ENCODE data around the gene FREM1.

DNA sequence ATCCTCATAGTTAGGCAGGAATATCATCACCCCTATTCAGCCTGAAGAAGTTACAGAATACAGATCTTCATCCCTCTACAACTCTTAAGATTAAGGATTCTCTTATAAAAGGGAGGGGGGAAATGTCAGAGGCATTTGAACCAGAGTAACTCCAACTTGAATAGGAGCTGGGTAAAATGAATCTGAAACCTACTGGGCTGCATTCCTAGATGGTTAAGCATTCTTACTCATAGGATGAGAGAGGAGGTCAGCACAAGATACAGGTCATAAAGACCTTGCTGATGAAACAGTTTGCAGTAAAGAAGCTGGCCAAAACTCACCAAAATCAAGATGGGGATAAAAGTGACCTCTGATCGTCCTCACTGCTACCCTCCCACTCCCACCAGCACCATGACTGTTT, 14.4 kb downstream of the FREM1 start:
- TF ChIP-seq FOSL1 (CRISPR knock-in tag; IDR thresholded peaks at IDR 0.05; ENCODE audit: borderline replicate concordance) (no peak), ZNF335 (CRISPR knock-in tag; IDR thresholded peaks at IDR 0.05) (no peak), TARDBP (CRISPR knock-in tag; IDR thresholded peaks at IDR 0.05) (no peak), TMF1 (CRISPR knock-in tag; IDR thresholded peaks at IDR 0.05; ENCODE audit: low read depth) (no peak), PAF1 (CRISPR knock-in tag; IDR thresholded peaks at IDR 0.05) (no peak)
- TF ChIP-seq, protein P1, sequence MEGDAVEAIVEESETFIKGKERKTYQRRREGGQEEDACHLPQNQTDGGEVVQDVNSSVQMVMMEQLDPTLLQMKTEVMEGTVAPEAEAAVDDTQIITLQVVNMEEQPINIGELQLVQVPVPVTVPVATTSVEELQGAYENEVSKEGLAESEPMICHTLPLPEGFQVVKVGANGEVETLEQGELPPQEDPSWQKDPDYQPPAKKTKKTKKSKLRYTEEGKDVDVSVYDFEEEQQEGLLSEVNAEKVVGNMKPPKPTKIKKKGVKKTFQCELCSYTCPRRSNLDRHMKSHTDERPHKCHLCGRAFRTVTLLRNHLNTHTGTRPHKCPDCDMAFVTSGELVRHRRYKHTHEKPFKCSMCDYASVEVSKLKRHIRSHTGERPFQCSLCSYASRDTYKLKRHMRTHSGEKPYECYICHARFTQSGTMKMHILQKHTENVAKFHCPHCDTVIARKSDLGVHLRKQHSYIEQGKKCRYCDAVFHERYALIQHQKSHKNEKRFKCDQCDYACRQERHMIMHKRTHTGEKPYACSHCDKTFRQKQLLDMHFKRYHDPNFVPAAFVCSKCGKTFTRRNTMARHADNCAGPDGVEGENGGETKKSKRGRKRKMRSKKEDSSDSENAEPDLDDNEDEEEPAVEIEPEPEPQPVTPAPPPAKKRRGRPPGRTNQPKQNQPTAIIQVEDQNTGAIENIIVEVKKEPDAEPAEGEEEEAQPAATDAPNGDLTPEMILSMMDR (CRISPR knock-in tag; IDR thresholded peaks at IDR 0.05): no peak
- TF ChIP-seq, protein P2, sequence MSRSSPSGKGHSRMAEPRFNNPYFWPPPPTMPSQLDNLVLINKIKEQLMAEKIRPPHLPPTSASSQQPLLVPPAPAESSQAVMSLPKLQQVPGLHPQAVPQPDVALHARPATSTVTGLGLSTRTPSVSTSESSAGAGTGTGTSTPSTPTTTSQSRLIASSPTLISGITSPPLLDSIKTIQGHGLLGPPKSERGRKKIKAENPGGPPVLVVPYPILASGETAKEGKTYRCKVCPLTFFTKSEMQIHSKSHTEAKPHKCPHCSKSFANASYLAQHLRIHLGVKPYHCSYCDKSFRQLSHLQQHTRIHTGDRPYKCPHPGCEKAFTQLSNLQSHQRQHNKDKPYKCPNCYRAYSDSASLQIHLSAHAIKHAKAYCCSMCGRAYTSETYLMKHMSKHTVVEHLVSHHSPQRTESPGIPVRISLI (CRISPR knock-in tag; IDR thresholded peaks at IDR 0.05; ENCODE audit: borderline replicate concordance): no peak
- TF ChIP-seq, protein P3, sequence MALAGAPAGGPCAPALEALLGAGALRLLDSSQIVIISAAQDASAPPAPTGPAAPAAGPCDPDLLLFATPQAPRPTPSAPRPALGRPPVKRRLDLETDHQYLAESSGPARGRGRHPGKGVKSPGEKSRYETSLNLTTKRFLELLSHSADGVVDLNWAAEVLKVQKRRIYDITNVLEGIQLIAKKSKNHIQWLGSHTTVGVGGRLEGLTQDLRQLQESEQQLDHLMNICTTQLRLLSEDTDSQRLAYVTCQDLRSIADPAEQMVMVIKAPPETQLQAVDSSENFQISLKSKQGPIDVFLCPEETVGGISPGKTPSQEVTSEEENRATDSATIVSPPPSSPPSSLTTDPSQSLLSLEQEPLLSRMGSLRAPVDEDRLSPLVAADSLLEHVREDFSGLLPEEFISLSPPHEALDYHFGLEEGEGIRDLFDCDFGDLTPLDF (CRISPR knock-in tag; IDR thresholded peaks at IDR 0.05): no peak
